Measurements from ENCODE around the gene PHPT1.

Gene PHPT1

GRCh38 chr9:136825295-136826187 lies 23.7 kb upstream of the PHPT1 start:
- H3K4me3 ChIP-seq (ENCODE audit: low read length) = no peak overlapping the region
- TF ChIP-seq, protein P1, sequence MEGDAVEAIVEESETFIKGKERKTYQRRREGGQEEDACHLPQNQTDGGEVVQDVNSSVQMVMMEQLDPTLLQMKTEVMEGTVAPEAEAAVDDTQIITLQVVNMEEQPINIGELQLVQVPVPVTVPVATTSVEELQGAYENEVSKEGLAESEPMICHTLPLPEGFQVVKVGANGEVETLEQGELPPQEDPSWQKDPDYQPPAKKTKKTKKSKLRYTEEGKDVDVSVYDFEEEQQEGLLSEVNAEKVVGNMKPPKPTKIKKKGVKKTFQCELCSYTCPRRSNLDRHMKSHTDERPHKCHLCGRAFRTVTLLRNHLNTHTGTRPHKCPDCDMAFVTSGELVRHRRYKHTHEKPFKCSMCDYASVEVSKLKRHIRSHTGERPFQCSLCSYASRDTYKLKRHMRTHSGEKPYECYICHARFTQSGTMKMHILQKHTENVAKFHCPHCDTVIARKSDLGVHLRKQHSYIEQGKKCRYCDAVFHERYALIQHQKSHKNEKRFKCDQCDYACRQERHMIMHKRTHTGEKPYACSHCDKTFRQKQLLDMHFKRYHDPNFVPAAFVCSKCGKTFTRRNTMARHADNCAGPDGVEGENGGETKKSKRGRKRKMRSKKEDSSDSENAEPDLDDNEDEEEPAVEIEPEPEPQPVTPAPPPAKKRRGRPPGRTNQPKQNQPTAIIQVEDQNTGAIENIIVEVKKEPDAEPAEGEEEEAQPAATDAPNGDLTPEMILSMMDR (conservative IDR thresholded peaks at IDR 0.05; ENCODE audit: low read depth, low read length) = no peak
- DNase-seq (ENCODE audit: low read depth) = no peak

- TF ChIP-seq, protein P1 (conservative IDR thresholded peaks at IDR 0.05; ENCODE audit: low read depth, low read length) = no peak
- no peak overlapping the region for H3K4me3 ChIP-seq (ENCODE audit: low read length)
- DNase-seq (ENCODE audit: low read depth) = no peak
These were observed 23.0 kb upstream of the PHPT1 start for GRCh38 chr9:136826188-136826541.

DNA sequence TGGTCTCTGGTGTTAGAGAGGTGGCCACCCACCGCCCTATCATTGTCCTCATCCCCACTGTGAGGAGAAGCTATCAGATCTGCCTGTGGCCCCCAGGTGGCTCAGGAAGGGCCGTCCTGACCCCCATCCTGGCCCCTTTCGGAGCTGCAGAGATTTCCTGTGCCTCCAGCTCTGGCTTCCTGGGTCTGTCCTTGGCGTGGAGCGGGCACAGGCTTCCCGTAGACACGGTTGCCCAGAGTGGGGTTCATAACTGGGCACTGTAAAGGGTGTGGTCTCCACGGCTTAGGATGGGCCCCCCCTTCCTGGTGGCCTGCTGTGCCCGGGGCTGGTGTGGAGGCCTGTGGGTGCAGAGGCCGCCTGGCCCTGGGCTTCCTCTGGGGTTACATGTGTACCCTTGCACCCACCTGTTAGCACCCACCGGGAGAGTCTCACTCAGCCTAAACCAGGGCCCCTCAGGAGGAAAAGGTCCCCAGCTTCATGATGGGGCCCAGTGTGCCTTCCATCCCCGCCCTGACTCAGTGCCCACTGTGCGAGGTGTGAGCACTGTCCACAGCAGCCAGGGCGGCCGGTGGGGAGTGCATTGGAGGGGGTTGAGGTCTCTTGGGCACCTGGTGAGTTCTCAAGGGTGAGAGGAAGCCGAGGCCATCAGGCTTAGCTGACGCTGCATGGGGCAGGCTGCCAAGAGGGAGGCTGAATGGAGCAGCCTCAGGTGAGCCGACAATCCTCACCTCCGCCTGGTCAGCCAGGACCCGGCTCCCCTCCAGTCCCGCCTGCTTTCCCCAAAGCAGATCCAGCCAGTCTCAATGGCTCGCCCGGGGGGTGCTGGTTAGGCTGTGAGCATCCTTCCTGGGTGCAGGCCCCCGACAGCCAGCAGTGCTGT lies 22.3 kb upstream of the PHPT1 start:
- TF ChIP-seq, protein P1 (conservative IDR thresholded peaks at IDR 0.05; ENCODE audit: low read depth, low read length) = no peak
- DNase-seq (ENCODE audit: low read depth) = no peak
- H3K4me3 ChIP-seq (ENCODE audit: low read length) = no peak overlapping the region

DNA sequence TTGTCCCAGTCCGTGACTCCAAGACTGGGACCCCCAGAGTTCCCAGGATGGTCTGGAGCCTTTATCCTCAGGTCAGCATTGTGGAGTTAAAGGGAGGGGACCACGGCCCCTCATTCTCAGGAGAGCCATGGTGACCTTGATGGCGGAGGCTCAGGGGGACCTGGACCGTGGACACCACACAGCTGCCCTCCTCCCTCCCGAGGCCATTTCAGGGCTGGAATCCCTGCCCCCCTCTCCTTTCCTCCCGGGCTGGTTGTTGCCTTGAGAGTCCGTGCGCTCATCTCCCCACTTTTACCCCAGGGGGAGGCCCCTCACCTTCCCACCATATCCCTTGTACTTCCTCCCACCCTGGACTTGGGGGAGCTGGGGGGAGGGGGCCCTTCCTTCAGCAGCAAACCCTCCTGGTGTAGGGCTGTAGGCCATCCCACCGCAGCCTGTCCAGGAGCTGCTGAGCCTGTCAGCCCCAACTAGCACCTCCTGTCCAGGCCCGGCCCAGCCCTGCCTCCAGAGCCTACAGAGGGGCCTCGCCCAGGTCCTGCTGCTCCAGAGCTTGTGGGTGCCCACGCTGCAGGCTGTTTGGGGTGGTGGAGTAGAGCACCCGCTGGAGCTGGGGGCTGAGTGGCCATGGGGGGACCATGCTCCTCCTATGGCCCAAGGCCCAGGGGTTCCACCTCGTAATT lies 21.3 kb upstream of the PHPT1 start:
- no peak overlapping the region for H3K4me3 ChIP-seq (ENCODE audit: low read length)
- TF ChIP-seq, protein P1 (conservative IDR thresholded peaks at IDR 0.05; ENCODE audit: low read depth, low read length) = no peak
- DNase-seq (ENCODE audit: low read depth) = no peak

DNA sequence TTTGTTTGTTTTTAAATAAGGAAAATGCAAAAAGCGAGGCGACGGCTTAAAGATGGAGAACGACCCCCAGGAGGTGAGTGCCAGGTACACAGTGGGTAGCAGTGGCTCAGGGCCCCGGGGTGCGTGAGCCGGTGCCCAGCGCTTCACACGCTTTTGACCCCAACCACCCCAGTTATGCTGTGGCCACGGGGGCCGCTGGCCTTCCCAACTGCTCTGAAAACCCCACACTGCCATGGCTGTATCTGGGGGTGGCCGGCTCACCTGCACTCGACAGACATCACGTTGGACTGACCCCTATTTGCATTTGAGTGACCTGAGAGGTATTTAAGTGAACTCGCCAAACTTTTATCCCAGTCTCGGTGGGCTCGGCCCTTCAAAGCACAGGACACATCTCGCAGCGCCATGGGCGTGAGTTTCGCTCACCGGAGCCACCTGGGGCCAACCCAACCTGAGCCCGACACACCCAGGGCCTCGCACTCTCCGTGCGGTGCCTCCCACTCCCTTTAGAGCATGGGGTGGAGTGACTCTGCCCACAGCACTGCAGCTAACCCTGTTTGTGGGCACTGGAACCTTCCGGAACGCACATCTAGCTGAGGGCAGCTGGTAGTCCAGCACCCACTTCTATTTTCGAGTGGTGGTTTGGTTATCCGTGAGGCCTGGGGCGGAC lies 20.6 kb upstream of the PHPT1 start:
- no peak for DNase-seq (ENCODE audit: low read depth)
- no peak overlapping the region for H3K4me3 ChIP-seq (ENCODE audit: low read length)
- TF ChIP-seq, protein P1 (conservative IDR thresholded peaks at IDR 0.05; ENCODE audit: low read depth, low read length) = no peak

GRCh38 chr9:136829412-136829811 lies 19.8 kb upstream of the PHPT1 start:
- no peak for DNase-seq (ENCODE audit: low read depth)
- H3K4me3 ChIP-seq (ENCODE audit: low read length) = no peak overlapping the region
- TF ChIP-seq, protein P1 (conservative IDR thresholded peaks at IDR 0.05; ENCODE audit: low read depth, low read length) = no peak
